ENCODE results near the gene ZNF527. TPM values are rescaled to one million over a fixed set of nuclear protein-coding genes. Genes with fewer than 3 reads are reported as not detected.
"Not testable (repeated sequence)": the region's sequence is repeated elsewhere in the genome, so short reads cannot be mapped to it uniquely, and the experiment has no call there.

ZNF527 gene
- total RNA-seq, 4 donors from 2014 or later, result 4.5 to 5.9 (median 5.3) TPM

DNA sequence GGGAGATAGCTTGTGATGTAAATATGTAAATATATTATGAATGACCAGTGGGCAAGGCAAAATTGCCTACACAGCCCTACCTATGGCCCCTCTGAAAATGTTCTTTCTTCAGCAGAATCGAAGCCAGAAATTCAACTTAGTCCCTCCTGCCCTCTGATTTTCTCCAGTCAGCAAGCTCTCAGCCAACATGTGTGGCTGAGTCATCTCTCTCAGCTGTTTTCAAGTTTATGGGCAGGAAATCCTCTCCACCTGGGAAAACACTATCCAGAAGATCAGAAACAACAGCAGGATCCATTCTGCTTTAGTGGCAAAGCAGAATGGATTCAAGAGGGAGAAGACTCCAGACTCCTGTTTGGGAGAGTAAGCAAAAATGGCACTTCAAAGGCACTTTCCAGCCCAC, 8.9 kb upstream of the ZNF527 start:
- Histone ChIP-seq H3K4me1 (no peaks in the 10 kb centered on the region), H3K9me3 (peaks cover 0 to 41% (median 0%) of the 10 kb centered on the region in 3 donors), H3K36me3 (peaks cover 0 to 80% of the 10 kb centered on the region in 2 donors), H3K27me3 (no peaks in the 10 kb centered on the region), H3K4me3 (no peak overlapping the region), H3K27ac (no peak overlapping the region)
- TF ChIP-seq, protein P1, sequence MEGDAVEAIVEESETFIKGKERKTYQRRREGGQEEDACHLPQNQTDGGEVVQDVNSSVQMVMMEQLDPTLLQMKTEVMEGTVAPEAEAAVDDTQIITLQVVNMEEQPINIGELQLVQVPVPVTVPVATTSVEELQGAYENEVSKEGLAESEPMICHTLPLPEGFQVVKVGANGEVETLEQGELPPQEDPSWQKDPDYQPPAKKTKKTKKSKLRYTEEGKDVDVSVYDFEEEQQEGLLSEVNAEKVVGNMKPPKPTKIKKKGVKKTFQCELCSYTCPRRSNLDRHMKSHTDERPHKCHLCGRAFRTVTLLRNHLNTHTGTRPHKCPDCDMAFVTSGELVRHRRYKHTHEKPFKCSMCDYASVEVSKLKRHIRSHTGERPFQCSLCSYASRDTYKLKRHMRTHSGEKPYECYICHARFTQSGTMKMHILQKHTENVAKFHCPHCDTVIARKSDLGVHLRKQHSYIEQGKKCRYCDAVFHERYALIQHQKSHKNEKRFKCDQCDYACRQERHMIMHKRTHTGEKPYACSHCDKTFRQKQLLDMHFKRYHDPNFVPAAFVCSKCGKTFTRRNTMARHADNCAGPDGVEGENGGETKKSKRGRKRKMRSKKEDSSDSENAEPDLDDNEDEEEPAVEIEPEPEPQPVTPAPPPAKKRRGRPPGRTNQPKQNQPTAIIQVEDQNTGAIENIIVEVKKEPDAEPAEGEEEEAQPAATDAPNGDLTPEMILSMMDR (IDR thresholded peaks at IDR 0.05), result no peak
- TF ChIP-seq POLR2AphosphoS5 (IDR thresholded peaks at IDR 0.05), result no peak
- TF ChIP-seq POLR2A (IDR thresholded peaks at IDR 0.05), result no peak
- TF ChIP-seq EP300 (IDR thresholded peaks at IDR 0.05), result no peak
- no peak for ATAC-seq
- 67 to 90% methylated on average over 1 of the region's 1 CpG for WGBS, 2 donors (ENCODE audit: low coverage in 1 of 2)

DNA sequence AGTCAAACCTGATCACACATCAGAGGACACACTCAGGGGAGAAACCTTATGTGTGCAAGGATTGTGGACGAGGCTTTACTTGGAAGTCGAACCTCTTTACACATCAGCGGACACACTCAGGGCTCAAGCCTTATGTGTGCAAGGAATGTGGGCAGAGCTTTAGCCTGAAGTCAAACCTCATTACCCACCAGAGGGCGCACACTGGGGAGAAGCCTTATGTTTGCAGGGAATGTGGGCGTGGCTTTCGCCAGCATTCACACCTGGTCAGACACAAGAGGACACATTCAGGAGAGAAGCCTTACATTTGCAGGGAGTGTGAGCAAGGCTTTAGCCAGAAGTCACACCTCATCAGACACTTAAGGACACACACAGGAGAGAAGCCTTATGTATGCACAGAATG, 8.2 kb upstream of the ZNF527 start:
- Histone ChIP-seq H3K27ac (no peak overlapping the region), H3K4me1 (no peaks in the 10 kb centered on the region), H3K27me3 (no peaks in the 10 kb centered on the region), H3K9me3 (peaks cover 0 to 41% (median 0%) of the 10 kb centered on the region in 3 donors), H3K36me3 (peaks cover 0 to 73% of the 10 kb centered on the region in 2 donors), H3K4me3 (no peak overlapping the region)
- 84% methylated on average over 6 of the region's 6 CpGs; no CpG with 5 or more reads in 1 of the 2 donors for WGBS, 2 donors (ENCODE audit: low coverage in 1 of 2)
- no peak for ATAC-seq
- TF ChIP-seq EP300 (IDR thresholded peaks at IDR 0.05) (no peak), POLR2AphosphoS5 (IDR thresholded peaks at IDR 0.05) (no peak), POLR2A (IDR thresholded peaks at IDR 0.05) (no peak)
- TF ChIP-seq, protein P1 (IDR thresholded peaks at IDR 0.05), result no peak

DNA sequence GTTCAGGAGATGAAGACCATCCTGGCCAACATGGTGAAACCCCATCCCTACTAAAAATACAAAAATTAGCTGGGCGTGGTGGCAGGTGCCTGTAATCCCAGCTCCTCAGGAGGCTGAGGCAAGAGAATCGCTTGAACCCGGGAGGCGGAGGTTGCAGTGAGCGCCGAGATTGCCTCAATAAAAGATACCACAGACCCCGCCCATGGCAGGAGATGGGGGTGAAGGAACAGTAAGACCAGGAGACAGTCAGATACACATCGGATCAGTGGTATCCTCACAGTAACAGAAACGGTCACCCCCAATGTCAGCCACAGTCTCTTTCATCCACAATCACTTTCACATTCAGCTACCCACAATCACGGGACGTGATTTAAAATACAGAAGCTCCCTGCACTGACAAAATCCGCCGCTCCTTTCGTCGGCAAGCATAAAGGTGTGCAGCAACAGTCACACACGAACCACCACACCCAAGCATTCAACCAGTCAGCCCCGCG, 466 bp upstream of the ZNF527 start:
- ATAC-seq, result peak; percentile 26
- peak overlapping the region; percentile 77 to 93 for H3K4me3 ChIP-seq
- peaks cover 0 to 22% of the 10 kb centered on the region in 2 donors for H3K36me3 ChIP-seq
- H3K27me3 ChIP-seq, result not testable (repeated sequence)
- peaks cover 0 to 24% (median 0%) of the 10 kb centered on the region in 3 donors for H3K9me3 ChIP-seq
- 13 to 40% methylated on average over 1 to 3 of the region's 18 CpGs for WGBS, 2 donors (ENCODE audit: low coverage in 1 of 2)
- peak overlapping the region; percentile 67 to 92 (median 91) for H3K27ac ChIP-seq
- peaks cover 0 to 16% (median 11%) of the 10 kb centered on the region in 3 donors for H3K4me1 ChIP-seq

GRCh38 chr19:37389234-37389633, 18.3 kb downstream of the ZNF527 start:
- H3K36me3 ChIP-seq, result peaks cover 39 to 65% of the 10 kb centered on the region in 2 donors
- no peaks in the 10 kb centered on the region for H3K4me1 ChIP-seq
- TF ChIP-seq POLR2AphosphoS5 (IDR thresholded peaks at IDR 0.05), result no peak
- TF ChIP-seq, protein P1 (IDR thresholded peaks at IDR 0.05), result no peak
- TF ChIP-seq POLR2A (IDR thresholded peaks at IDR 0.05), result no peak
- no peak for TF ChIP-seq EP300 (IDR thresholded peaks at IDR 0.05)
- 96 to 100% methylated on average over 3 to 4 of the region's 4 CpGs for WGBS, 2 donors (ENCODE audit: low coverage in 1 of 2)
- H3K4me3 ChIP-seq, result no peak overlapping the region
- H3K27ac ChIP-seq, result no peak overlapping the region
- H3K27me3 ChIP-seq, result no peaks in the 10 kb centered on the region
- H3K9me3 ChIP-seq, result peaks cover 16 to 99% (median 18%) of the 10 kb centered on the region in 3 donors
- no peak for ATAC-seq

- not testable (repeated sequence) for H3K27me3 ChIP-seq, ATAC-seq, H3K4me3 ChIP-seq, H3K27ac ChIP-seq, H3K4me1 ChIP-seq
- Histone ChIP-seq H3K36me3 (peaks cover 27 to 43% of the 10 kb centered on the region in 2 donors), H3K9me3 (peaks cover 16 to 98% (median 18%) of the 10 kb centered on the region in 3 donors)
- WGBS, 2 donors (ENCODE audit: low coverage in 1 of 2), result 82 to 95% methylated on average over 2 to 6 of the region's 6 CpGs
These were observed 20.5 kb downstream of the ZNF527 start for GRCh38 chr19:37391399-37391798.

GRCh38 chr19:37401078-37401477, 30.2 kb downstream of the ZNF527 start:
- no peaks in the 10 kb centered on the region for H3K27me3 ChIP-seq
- H3K27ac ChIP-seq, result no peak overlapping the region
- H3K36me3 ChIP-seq, result no peaks in the 10 kb centered on the region
- H3K4me3 ChIP-seq, result no peak overlapping the region
- no peak for ATAC-seq
- 91 to 100% methylated on average over 1 of the region's 1 CpG for WGBS, 2 donors (ENCODE audit: low coverage in 1 of 2)
- H3K4me1 ChIP-seq, result no peaks in the 10 kb centered on the region
- H3K9me3 ChIP-seq, result peaks cover 0 to 98% (median 4%) of the 10 kb centered on the region in 3 donors
- TF ChIP-seq POLR2AphosphoS5 (IDR thresholded peaks at IDR 0.05), result no peak
- TF ChIP-seq EP300 (IDR thresholded peaks at IDR 0.05), result no peak
- TF ChIP-seq POLR2A (IDR thresholded peaks at IDR 0.05), result no peak
- TF ChIP-seq, protein P1 (IDR thresholded peaks at IDR 0.05), result no peak

All from gastroesophageal sphincter (tissue), 4 donors.